HG03520 (cell line): ENCODE data around the gene FOXO3.

ENCODE experiments used
- ATAC-seq: cut with Tn5 transposase; IDR thresholded peaks from one replicate; pipeline ENCODE4 v1.9.1; 2021; ENCODE audit warnings: mild to moderate bottlenecking, moderate library complexity; ENCODE audit not compliant: unreplicated experiment

The FOXO3 gene

GRCh38 chr6:108594151-108594550 lies 33.4 kb downstream of the FOXO3 start:
- ATAC-seq: no peak

GRCh38 chr6:108594640-108595039 lies 33.9 kb downstream of the FOXO3 start:
- ATAC-seq: no peak

GRCh38 chr6:108596956-108597355 lies 36.2 kb downstream of the FOXO3 start:
- ATAC-seq: no peak

DNA sequence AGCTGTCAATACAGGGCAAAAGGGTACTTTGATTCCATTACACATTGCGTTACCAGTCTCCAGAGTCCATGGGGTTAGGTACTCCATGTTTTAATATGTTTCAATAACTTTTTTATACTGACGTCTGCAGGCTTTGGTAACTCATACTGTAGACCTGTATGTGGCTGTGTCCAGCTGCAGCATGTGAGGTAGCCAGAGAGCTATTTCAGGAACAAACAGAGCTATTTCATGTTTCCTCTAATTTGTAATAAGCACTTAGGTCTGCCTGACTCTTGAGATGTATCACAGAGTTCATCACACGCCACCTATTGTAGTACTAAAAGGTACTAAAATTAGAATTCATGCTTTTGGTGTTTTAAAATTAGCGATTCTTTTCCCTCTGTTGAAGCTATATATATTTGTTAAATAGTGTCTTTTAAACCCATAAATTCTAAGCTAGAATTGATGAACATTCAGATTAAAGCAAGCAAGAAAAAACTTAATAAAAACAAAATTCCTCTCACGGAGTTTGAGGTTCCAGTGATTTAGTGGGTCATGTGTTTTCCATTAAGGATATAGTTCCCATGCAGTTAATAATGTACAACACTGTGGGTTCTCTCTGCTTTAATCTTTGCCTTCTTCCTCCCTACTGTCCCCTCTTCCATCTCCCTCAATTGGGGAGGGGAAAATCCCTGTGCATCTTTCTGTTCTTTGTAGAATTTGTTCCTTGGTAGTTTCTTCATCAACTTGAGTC lies 37.0 kb downstream of the FOXO3 start:
- ATAC-seq: no peak

DNA sequence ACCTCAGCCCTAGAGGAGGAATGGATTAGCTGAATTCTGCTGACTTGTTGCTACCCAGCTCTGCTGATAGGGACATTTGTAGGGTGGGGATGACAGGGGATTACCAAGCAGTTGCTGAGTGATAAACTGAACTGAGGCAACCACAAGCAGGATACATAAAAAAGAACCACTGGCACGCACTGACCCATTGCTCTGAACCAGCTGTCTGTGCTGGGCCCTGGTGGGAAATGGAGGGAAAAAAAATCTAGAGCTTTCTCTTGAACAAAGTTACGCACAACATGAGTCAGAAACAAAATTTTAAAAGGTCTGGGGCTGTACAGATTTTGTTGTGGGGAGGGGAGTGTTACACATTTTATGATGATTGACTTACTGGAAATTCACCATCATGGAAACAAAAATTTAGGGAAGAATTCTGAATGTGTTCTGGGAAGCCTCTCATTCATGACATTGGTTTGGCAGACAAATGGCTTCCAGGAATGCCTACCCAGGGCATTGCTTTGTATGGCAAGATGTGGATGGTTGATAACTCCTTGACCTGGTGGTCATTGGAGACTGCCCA lies 37.7 kb downstream of the FOXO3 start:
- peak; percentile 80 for ATAC-seq

GRCh38 chr6:108604156-108604555 lies 43.4 kb downstream of the FOXO3 start:
- ATAC-seq: no peak

DNA sequence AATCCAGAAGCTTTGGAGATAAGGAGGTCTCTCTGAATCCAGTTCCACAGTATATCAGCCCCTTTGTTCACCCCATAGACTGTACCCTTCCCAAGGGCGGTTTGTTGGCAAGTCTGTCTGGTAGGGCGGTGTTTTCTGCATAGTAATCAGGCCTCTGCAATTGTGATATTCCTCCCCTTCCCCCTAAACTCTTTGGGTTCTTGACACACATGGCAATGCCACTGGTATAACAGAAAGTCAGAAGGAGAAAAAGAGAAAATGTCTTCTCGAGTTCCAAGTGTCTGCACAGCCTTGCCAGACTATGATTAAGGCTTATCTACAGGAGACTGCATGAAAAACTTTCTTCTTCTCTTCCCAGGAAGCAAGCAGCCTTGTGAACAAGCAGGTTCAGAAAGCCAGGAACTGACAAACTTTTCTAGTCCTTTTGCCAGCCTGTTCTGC lies 45.6 kb downstream of the FOXO3 start:
- no peak for ATAC-seq

GRCh38 chr6:108608453-108609275 lies 47.9 kb downstream of the FOXO3 start:
- no peak for ATAC-seq

GRCh38 chr6:108609276-108609769 lies 48.6 kb downstream of the FOXO3 start:
- ATAC-seq: no peak

- ATAC-seq: no peak
Observed at GRCh38 chr6:108610270-108610839, 49.6 kb downstream of the FOXO3 start.

DNA sequence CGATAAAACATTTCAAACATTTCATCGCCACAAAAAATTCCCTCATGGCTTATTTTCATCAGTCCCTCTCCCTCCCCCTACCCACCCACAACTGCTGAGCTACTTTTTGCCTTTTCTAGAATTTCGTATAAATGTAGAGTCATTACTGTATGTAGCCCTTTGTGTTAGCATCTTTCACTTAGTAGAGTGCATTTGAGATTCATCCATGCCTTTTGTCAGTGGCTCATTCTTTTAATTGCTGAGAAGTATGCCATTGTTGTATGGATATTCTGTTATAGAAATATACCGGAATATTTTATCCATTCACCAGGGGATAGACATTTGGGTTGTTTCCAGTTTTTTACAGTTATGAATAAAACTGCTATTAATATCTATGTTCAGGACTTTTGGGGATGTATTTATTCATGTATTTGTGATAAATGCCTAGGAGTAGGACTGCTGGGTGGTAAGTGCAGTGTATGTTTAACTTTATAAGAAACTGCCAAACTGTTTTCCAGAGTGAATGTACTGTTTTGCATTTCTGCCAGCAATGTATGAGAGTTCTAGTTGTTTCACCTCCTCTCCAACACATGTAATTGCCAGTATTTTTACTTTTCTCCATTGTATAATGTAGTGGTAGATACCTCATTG lies 50.4 kb downstream of the FOXO3 start:
- no peak for ATAC-seq

- ATAC-seq: no peak
Observed at GRCh38 chr6:108612852-108613251, 52.1 kb downstream of the FOXO3 start.

GRCh38 chr6:108616544-108616943 lies 55.8 kb downstream of the FOXO3 start:
- no peak for ATAC-seq

DNA sequence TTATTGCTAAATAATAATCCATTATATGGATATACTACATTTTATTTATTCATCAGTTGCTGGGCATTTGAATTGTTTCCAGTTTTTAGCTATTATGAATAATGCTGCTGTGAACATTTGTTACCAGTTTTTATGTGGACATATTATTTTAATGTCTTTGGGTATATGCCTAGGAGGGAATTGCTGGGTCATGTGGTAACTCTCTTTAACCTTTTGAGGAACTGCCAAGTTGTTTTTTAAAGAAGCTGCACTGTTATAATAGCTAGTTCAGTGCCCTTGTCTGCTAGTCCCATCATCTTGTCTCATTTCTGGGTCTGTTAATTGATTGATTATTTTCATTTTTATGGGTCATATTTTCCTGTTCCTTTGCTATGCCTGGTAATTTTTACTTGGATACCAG lies 56.3 kb downstream of the FOXO3 start:
- no peak for ATAC-seq

DNA sequence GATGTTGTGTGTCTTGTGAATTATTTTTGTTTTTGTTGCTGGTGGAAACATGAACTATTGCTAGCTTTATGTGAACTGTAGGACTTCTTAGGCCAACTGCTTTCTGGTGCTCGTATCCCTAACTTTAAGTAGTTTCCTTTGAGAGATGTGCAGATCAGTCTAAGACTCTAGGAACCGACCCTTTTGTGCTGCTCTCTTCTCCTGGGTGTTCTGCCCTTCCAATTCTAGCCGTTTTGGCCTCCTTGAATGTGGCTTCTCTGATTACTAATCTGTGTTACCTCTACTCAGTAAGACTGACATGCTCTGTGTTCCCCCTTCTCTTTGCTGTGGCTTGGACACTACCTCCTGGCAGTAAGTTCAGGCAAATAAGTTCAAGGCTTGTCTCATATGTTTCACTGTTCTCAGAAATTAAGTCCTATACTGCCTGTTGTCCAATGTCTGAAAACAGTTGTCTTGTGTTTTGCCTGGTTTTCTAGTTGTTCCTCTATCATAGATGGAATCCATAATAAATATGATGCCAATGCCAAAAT lies 58.0 kb downstream of the FOXO3 start:
- ATAC-seq: no peak

DNA sequence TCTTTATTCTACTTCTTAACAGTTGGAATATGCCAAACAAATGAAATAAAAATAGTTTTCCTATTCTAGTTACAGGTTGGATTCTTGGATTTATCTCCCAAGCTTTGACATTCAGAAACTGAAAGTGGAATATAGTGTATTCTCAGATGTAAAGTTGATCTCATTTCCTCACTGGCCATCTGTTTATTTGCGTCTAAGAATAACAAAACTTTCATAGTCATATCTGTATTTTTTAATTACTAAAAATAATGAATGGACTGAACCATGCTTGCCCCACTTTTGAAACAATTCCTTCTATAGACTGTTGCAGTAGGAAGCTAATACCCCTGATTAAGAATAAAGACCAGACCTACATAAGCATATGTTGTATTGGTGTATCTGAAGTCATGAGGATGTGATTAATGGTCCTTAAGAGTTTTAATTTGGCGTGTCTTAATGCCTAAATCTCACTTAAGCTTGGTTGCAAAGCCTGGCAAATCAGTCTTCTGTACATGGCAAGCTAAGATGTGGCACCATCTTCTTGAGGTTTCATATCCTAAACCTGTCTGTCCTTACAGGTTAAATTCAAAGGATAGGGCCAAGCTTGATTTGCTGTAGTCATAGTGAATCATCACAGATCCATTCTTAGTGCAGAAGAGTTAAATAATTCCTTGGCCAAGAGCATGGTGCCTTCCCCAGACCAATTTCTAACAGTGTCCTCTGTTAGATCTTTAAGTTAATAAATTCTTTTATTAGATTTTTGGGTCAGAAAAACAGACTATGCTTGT lies 58.9 kb downstream of the FOXO3 start:
- no peak for ATAC-seq

- ATAC-seq: no peak
Observed at GRCh38 chr6:108621117-108621516, 60.4 kb downstream of the FOXO3 start.

DNA sequence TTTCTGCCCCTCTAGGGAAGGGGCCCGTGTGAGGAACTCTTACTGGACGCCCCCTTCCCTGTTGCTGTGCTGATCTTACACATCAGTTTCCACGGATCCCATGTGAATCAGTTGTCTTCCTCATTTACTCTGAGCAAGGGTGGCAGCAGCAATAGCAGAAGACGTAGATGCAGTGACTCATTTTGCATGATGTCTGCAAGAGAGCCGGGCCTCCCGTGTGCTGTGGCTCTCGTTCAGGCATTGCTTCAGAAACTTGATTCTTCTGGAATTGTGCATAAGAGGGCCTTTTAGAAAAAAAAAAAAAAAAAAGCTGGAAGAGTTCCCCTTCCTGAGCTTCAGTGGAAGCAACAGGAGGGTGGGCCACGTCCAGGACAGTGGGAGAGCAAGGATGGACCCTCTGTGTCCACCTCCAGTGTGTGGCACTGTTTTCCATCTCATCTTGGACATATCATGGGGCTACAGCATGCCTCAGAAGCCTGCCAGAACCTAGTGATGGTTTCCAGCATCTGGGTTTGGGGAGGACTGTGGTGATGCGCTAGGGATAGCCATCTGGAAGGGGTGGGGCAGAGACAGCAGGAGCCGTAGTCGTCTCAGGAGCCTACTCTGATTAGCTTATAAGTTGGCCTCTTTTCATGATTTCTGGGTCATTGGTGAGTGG lies 62.1 kb downstream of the FOXO3 start:
- ATAC-seq: no peak

DNA sequence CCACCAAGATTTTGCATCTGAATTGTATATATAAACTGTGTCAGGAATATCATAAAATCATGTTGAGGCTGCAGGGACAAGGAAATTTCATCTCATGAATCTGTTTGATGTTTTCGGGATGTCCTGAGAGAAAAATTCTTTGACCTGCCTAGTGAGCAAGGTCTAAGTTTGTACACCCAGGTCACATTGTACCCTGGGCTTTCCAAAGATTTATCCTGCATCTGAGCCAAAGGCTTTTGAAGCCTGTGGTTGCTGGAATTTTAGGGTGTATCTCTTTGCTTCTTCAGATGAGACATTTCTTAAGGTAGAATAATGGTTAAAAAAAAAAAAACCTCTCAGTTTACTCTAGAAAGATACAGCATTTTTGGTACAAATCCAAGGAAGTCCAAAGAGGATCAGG lies 63.3 kb downstream of the FOXO3 start:
- ATAC-seq: no peak
